Measurements from ENCODE around the gene PTGDR.

Gene PTGDR

GRCh38 chr14:52318062-52318461 lies 50.6 kb downstream of the PTGDR start:
- no peaks in the 10 kb centered on the region for H3K4me1 ChIP-seq (ENCODE audit: insufficient read depth, insufficient read length)
- no peak overlapping the region for H3K9ac ChIP-seq (ENCODE audit: insufficient read length, low read depth)
- no peak for DNase-seq (ENCODE audit: low read depth, low spot score)
- peaks cover 5% of the 10 kb centered on the region; the same call in 1 of the 2 replicates for H3K9me3 ChIP-seq (ENCODE audit: insufficient read depth, low read length)
- TF ChIP-seq SUZ12 (IDR thresholded peaks at IDR 0.05; ENCODE audit: extremely low read depth, insufficient read depth, insufficient read length) (no peak), ZNF274 (IDR thresholded peaks at IDR 0.05; ENCODE audit: low read depth, low read length) (no peak), YY1 (IDR thresholded peaks at IDR 0.05; ENCODE audit: insufficient read depth, insufficient read length) (no peak)
- peaks cover 42% of the 10 kb centered on the region for H3K27me3 ChIP-seq (ENCODE audit: insufficient read depth, insufficient read length)
- no peaks in the 10 kb centered on the region for H3K36me3 ChIP-seq (ENCODE audit: insufficient read depth, insufficient read length, low read length)
- H3K4me3 ChIP-seq (ENCODE audit: insufficient read length, low read depth): no peak overlapping the region

DNA sequence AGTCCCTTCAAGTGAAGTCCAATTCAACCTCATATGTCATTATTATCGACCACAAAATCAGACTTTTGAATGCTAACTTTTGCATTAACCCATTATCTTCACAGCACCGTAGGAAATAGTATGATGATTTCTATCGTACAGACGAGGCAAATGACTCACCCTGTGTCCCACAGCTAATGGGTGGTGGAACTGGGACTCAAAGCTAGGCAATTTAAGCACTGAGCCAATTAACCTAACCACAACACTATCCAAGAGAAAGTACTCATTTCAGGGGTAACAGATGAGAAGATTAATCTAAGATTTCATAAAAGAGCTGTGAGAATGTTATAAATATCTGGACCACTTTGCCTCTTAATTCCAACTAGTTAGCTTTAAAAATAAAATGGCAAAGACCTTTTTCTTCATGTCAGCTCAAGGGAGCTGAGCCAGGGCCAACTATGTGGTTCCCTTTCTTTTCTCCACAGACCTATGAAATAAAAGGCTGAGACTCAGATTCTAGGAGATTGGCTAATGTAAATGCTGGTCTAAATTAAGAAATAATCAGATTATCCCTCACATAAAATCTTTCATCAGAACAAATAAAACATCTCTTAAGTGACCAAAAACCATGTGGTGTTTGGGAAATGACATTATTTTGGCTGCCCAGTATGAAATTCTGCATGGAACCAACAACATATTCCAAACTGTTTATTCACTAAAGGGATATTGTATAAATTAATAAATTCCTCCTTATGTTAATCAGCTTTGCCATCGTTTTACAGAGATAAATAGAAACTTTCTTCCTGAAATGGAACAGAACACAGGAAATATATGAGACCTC lies 51.5 kb downstream of the PTGDR start:
- H3K36me3 ChIP-seq (ENCODE audit: insufficient read depth, insufficient read length, low read length): no peaks in the 10 kb centered on the region
- H3K4me1 ChIP-seq (ENCODE audit: insufficient read depth, insufficient read length): no peaks in the 10 kb centered on the region
- peaks cover 11% of the 10 kb centered on the region; the same call in 1 of the 2 replicates for H3K9me3 ChIP-seq (ENCODE audit: insufficient read depth, low read length)
- H3K27me3 ChIP-seq (ENCODE audit: insufficient read depth, insufficient read length): peaks cover 33% of the 10 kb centered on the region
- H3K9ac ChIP-seq (ENCODE audit: insufficient read length, low read depth): no peak overlapping the region
- TF ChIP-seq ZNF274 (IDR thresholded peaks at IDR 0.05; ENCODE audit: low read depth, low read length) (no peak), YY1 (IDR thresholded peaks at IDR 0.05; ENCODE audit: insufficient read depth, insufficient read length) (no peak)
- no peak for DNase-seq (ENCODE audit: low read depth, low spot score)
- H3K4me3 ChIP-seq (ENCODE audit: insufficient read length, low read depth): no peak overlapping the region

- no peak overlapping the region for H3K4me3 ChIP-seq (ENCODE audit: insufficient read length, low read depth)
- no peak overlapping the region for H3K9ac ChIP-seq (ENCODE audit: insufficient read length, low read depth)
- TF ChIP-seq SUZ12 (IDR thresholded peaks at IDR 0.05; ENCODE audit: extremely low read depth, insufficient read depth, insufficient read length) (no peak), YY1 (IDR thresholded peaks at IDR 0.05; ENCODE audit: insufficient read depth, insufficient read length) (no peak), ZNF274 (IDR thresholded peaks at IDR 0.05; ENCODE audit: low read depth, low read length) (no peak)
- H3K9me3 ChIP-seq (ENCODE audit: insufficient read depth, low read length): peaks cover 11% of the 10 kb centered on the region; the same call in 1 of the 2 replicates
- no peak for DNase-seq (ENCODE audit: low read depth, low spot score)
- H3K27me3 ChIP-seq (ENCODE audit: insufficient read depth, insufficient read length): peaks cover 24% of the 10 kb centered on the region
- H3K36me3 ChIP-seq (ENCODE audit: insufficient read depth, insufficient read length, low read length): no peaks in the 10 kb centered on the region
- H3K4me1 ChIP-seq (ENCODE audit: insufficient read depth, insufficient read length): no peaks in the 10 kb centered on the region
These were observed 52.4 kb downstream of the PTGDR start for GRCh38 chr14:52319919-52320318.

DNA sequence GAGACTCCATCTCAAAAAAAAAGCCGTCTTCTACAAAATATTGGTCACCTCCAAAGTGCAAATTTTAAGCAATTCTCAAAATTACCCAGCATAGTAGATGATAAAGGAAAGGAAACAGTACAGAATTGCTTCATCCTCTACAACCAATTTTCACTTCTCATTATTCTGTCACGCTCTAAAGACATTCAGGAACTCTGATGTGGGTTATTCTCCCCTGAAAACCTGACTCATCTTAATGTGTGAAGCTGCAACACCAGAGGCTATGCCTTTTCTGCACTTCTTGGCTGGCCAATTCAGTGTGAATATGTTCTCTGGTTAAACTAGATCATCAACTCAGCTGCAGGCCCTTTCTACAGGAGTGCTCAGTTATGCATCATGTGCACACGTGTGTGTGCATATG lies 57.6 kb downstream of the PTGDR start:
- Histone ChIP-seq H3K36me3 (ENCODE audit: insufficient read depth, insufficient read length, low read length) (no peaks in the 10 kb centered on the region), H3K9me3 (ENCODE audit: insufficient read depth, low read length) (peaks cover 11% of the 10 kb centered on the region; the same call in 1 of the 2 replicates), H3K27me3 (ENCODE audit: insufficient read depth, insufficient read length) (no peaks in the 10 kb centered on the region), H3K4me1 (ENCODE audit: insufficient read depth, insufficient read length) (no peaks in the 10 kb centered on the region), H3K4me3 (ENCODE audit: insufficient read length, low read depth) (no peak overlapping the region), H3K9ac (ENCODE audit: insufficient read length, low read depth) (no peak overlapping the region)
- no peak for DNase-seq (ENCODE audit: low read depth, low spot score)
- no peak for TF ChIP-seq YY1 (IDR thresholded peaks at IDR 0.05; ENCODE audit: insufficient read depth, insufficient read length)
- no peak for TF ChIP-seq SUZ12 (IDR thresholded peaks at IDR 0.05; ENCODE audit: extremely low read depth, insufficient read depth, insufficient read length)
- TF ChIP-seq ZNF274 (IDR thresholded peaks at IDR 0.05; ENCODE audit: low read depth, low read length): no peak

GRCh38 chr14:52325630-52326029 lies 58.1 kb downstream of the PTGDR start:
- no peak for TF ChIP-seq ZNF274 (IDR thresholded peaks at IDR 0.05; ENCODE audit: low read depth, low read length)
- no peak for TF ChIP-seq SUZ12 (IDR thresholded peaks at IDR 0.05; ENCODE audit: extremely low read depth, insufficient read depth, insufficient read length)
- no peak for TF ChIP-seq YY1 (IDR thresholded peaks at IDR 0.05; ENCODE audit: insufficient read depth, insufficient read length)
- H3K4me3 ChIP-seq (ENCODE audit: insufficient read length, low read depth): no peak overlapping the region
- H3K36me3 ChIP-seq (ENCODE audit: insufficient read depth, insufficient read length, low read length): no peaks in the 10 kb centered on the region
- no peaks in the 10 kb centered on the region for H3K27me3 ChIP-seq (ENCODE audit: insufficient read depth, insufficient read length)
- no peak for DNase-seq (ENCODE audit: low read depth, low spot score)
- no peaks in the 10 kb centered on the region for H3K4me1 ChIP-seq (ENCODE audit: insufficient read depth, insufficient read length)
- H3K9ac ChIP-seq (ENCODE audit: insufficient read length, low read depth): no peak overlapping the region
- H3K9me3 ChIP-seq (ENCODE audit: insufficient read depth, low read length): peaks cover 11% of the 10 kb centered on the region; the same call in 1 of the 2 replicates
